HEK293 (cell line): Measurements from ENCODE around the gene QSER1.

Source experiments
- CTCF ChIA-PET: fragments of 350-600 bp; formaldehyde crosslinking; extraction: SDS; loops from one replicate; lab custom pipeline; 2021; ENCODE audit warnings: antibody characterized with exemption; lab: Yijun Ruan, JAX
- POLR2A ChIA-PET: fragments of 300-600 bp; formaldehyde crosslinking; extraction: SDS; loops from one replicate; lab custom pipeline; 2020; ENCODE audit warnings: antibody characterized with exemption, inconsistent platforms; lab: Yijun Ruan, JAX
- H3K27ac ChIP-seq: fragments of 200-500 bp; sonication (Bioruptor generic); 2 replicates; pipeline ENCODE4 v1.5.1; 2014; ENCODE audit warnings: low read depth, low read length, control low read depth, inconsistent platforms; ENCODE audit errors: extremely low read depth
- H3K36me3 ChIP-seq, 2 experiments: fragments of 200-500 bp in 1 of 2; sonication (Bioruptor generic) in 1 of 2; 1 replicate in 1 of 2; 2 replicates in 1 of 2; pipeline ENCODE4 v1.5.1; 2014 to 2017; ENCODE audit warnings: inconsistent platforms in 2 of 2, low read length in 2 of 2; ENCODE audit not compliant: control insufficient read depth in 2 of 2, insufficient read depth in 1 of 2
- H3K4me1 ChIP-seq: fragments of 200-500 bp; sonication (Bioruptor generic); 2 replicates; pipeline ENCODE4 v1.5.1; 2014; ENCODE audit warnings: mild to moderate bottlenecking, low read length, inconsistent platforms; ENCODE audit not compliant: control insufficient read depth, insufficient read depth
- H3K4me3 ChIP-seq: 2 replicates; pipeline ENCODE4 v1.5.1; 2011; ENCODE audit warnings: low read depth, mild to moderate bottlenecking, control low read depth, low read length, moderate library complexity
- H3K9me3 ChIP-seq: fragments of 200-500 bp; sonication (Bioruptor generic); 2 replicates; pipeline ENCODE4 v1.5.1; 2014; ENCODE audit warnings: low read depth, low read length, inconsistent platforms; ENCODE audit not compliant: control insufficient read depth, insufficient read depth
- FEZF1 ChIP-seq: fragments of 450-650 bp; formaldehyde crosslinking; IDR thresholded peaks from 2 replicates; pipeline ENCODE4 v1.5.1; 2016; ENCODE audit warnings: missing biosample characterization, missing genetic modification characterization
- GLIS1 ChIP-seq: fragments of 450-650 bp; formaldehyde crosslinking; IDR thresholded peaks from 2 replicates; pipeline ENCODE4 v1.5.1; 2016; ENCODE audit warnings: missing biosample characterization, missing genetic modification characterization
- MZF1 ChIP-seq: fragments of 450-650 bp; formaldehyde crosslinking; IDR thresholded peaks from 2 replicates; pipeline ENCODE4 v1.5.1; 2017; ENCODE audit warnings: missing biosample characterization, missing genetic modification characterization, borderline replicate concordance
- OVOL3 ChIP-seq: fragments of 450-650 bp; formaldehyde crosslinking; IDR thresholded peaks from 2 replicates; pipeline ENCODE4 v1.5.1; 2016; ENCODE audit warnings: missing biosample characterization, missing genetic modification characterization
- PRDM4 ChIP-seq: fragments of 450-650 bp; formaldehyde crosslinking; IDR thresholded peaks from 2 replicates; pipeline ENCODE4 v1.5.1; 2017; ENCODE audit warnings: missing biosample characterization, missing genetic modification characterization
- SCRT1 ChIP-seq: fragments of 450-650 bp; formaldehyde crosslinking; IDR thresholded peaks from 2 replicates; pipeline ENCODE4 v1.5.1; 2016; ENCODE audit warnings: missing biosample characterization, missing genetic modification characterization, borderline replicate concordance
- WT1 ChIP-seq: fragments of 450-650 bp; formaldehyde crosslinking; IDR thresholded peaks from 2 replicates; pipeline ENCODE4 v1.5.1; 2016; ENCODE audit warnings: missing biosample characterization, missing genetic modification characterization
- ZFHX2 ChIP-seq: fragments of 450-650 bp; formaldehyde crosslinking; conservative IDR thresholded peaks from 2 replicates; pipeline ENCODE4 v1.5.1; 2016; ENCODE audit warnings: missing biosample characterization, missing genetic modification characterization
- ZFP37 ChIP-seq: fragments of 450-650 bp; formaldehyde crosslinking; IDR thresholded peaks from 2 replicates; pipeline ENCODE4 v1.5.1; 2016; ENCODE audit warnings: missing biosample characterization, missing genetic modification characterization
- ZFP69B ChIP-seq: fragments of 450-650 bp; formaldehyde crosslinking; IDR thresholded peaks from 2 replicates; pipeline ENCODE4 v1.5.1; 2016; ENCODE audit warnings: missing biosample characterization, missing genetic modification characterization
- ZNF121 ChIP-seq: fragments of 450-650 bp; formaldehyde crosslinking; IDR thresholded peaks from 2 replicates; pipeline ENCODE4 v1.5.1; 2016; ENCODE audit warnings: missing biosample characterization, missing genetic modification characterization
- ZNF140 ChIP-seq: fragments of 450-650 bp; formaldehyde crosslinking; IDR thresholded peaks from 2 replicates; pipeline ENCODE4 v1.5.1; 2016; ENCODE audit warnings: missing biosample characterization, missing genetic modification characterization
- ZNF16 ChIP-seq: fragments of 450-650 bp; formaldehyde crosslinking; IDR thresholded peaks from 2 replicates; pipeline ENCODE4 v1.5.1; 2016; ENCODE audit warnings: low read depth, missing biosample characterization, missing genetic modification characterization
- ZNF214 ChIP-seq: fragments of 450-650 bp; formaldehyde crosslinking; IDR thresholded peaks from 2 replicates; pipeline ENCODE4 v1.5.1; 2017; ENCODE audit warnings: missing biosample characterization, mild to moderate bottlenecking, missing genetic modification characterization, borderline replicate concordance
- ZNF248 ChIP-seq: fragments of 450-650 bp; formaldehyde crosslinking; IDR thresholded peaks from 2 replicates; pipeline ENCODE4 v1.5.1; 2017; ENCODE audit warnings: missing biosample characterization, missing genetic modification characterization
- ZNF514 ChIP-seq: fragments of 450-650 bp; formaldehyde crosslinking; IDR thresholded peaks from 2 replicates; pipeline ENCODE4 v1.5.1; 2016; ENCODE audit warnings: missing biosample characterization, missing genetic modification characterization
- ZNF548 ChIP-seq: fragments of 450-650 bp; formaldehyde crosslinking; IDR thresholded peaks from 2 replicates; pipeline ENCODE4 v1.5.1; 2016; ENCODE audit warnings: missing biosample characterization, missing genetic modification characterization
- ZNF623 ChIP-seq: fragments of 450-650 bp; formaldehyde crosslinking; IDR thresholded peaks from 2 replicates; pipeline ENCODE4 v1.5.1; 2016; ENCODE audit warnings: missing biosample characterization, missing genetic modification characterization
- ZNF660 ChIP-seq: fragments of 450-650 bp; IDR thresholded peaks from 2 replicates; pipeline ENCODE4 v1.5.1; 2018; ENCODE audit warnings: missing biosample characterization, mild to moderate bottlenecking, missing genetic modification characterization
- ZNF76 ChIP-seq: fragments of 450-650 bp; formaldehyde crosslinking; IDR thresholded peaks from 2 replicates; pipeline ENCODE4; 2016; ENCODE audit warnings: low read depth, missing biosample characterization, missing genetic modification characterization, borderline replicate concordance
- ZNF791 ChIP-seq: fragments of 450-650 bp; formaldehyde crosslinking; IDR thresholded peaks from 2 replicates; pipeline ENCODE4 v1.5.1; 2016; ENCODE audit warnings: missing biosample characterization, missing genetic modification characterization
- ZSCAN16 ChIP-seq: fragments of 450-650 bp; formaldehyde crosslinking; IDR thresholded peaks from 2 replicates; pipeline ENCODE4 v1.5.1; 2016; ENCODE audit warnings: missing biosample characterization, missing genetic modification characterization
- TF ChIP-seq, protein P1 (sequence below): fragments of 450-650 bp; formaldehyde crosslinking; IDR thresholded peaks from 2 replicates; pipeline ENCODE4 v1.5.1; 2016; ENCODE audit warnings: missing biosample characterization, missing genetic modification characterization
- TF ChIP-seq, protein P2 (sequence below): fragments of 450-650 bp; formaldehyde crosslinking; IDR thresholded peaks from 2 replicates; pipeline ENCODE4 v1.5.1; 2016; ENCODE audit warnings: missing biosample characterization, missing genetic modification characterization

QSER1 gene

GRCh38 chr11:32921204-32921603, 28.6 kb downstream of the QSER1 start (continued):
- no peak for TF ChIP-seq ZSCAN16 (tag by site-specific recombination)
- no peak for TF ChIP-seq ZNF248 (tag by site-specific recombination)
- TF ChIP-seq MZF1: no peak
- no peak for TF ChIP-seq OVOL3 (tag by site-specific recombination)
- TF ChIP-seq FEZF1 (tag by site-specific recombination): no peak
- no peak for TF ChIP-seq ZNF548 (tag by site-specific recombination)
- TF ChIP-seq SCRT1 (tag by site-specific recombination): no peak
- no peak for TF ChIP-seq ZNF121 (tag by site-specific recombination)

- Histone ChIP-seq H3K9me3 (no peaks in the 10 kb centered on the region), H3K36me3 (peaks cover 4 to 61% of the 10 kb centered on the region in 2 experiments), H3K4me1 (no peaks in the 10 kb centered on the region), H3K4me3 (no peak overlapping the region), H3K27ac (no peak overlapping the region)
- ChIA-PET CTCF (interaction anchor here (0.7 kb wide), 1 partner anchor 47 kb away, joined by 4 read pairs; no protein-coding TSS in a partner anchor), POLR2A (interaction anchor here (0.8 kb wide), 1 partner anchor 107 kb away, joined by 3 read pairs; the partner anchor contains the start of gene TCP11L1)
- TF ChIP-seq, protein P1, sequence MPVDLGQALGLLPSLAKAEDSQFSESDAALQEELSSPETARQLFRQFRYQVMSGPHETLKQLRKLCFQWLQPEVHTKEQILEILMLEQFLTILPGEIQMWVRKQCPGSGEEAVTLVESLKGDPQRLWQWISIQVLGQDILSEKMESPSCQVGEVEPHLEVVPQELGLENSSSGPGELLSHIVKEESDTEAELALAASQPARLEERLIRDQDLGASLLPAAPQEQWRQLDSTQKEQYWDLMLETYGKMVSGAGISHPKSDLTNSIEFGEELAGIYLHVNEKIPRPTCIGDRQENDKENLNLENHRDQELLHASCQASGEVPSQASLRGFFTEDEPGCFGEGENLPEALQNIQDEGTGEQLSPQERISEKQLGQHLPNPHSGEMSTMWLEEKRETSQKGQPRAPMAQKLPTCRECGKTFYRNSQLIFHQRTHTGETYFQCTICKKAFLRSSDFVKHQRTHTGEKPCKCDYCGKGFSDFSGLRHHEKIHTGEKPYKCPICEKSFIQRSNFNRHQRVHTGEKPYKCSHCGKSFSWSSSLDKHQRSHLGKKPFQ (tag by site-specific recombination): no peak
- TF ChIP-seq, protein P2, sequence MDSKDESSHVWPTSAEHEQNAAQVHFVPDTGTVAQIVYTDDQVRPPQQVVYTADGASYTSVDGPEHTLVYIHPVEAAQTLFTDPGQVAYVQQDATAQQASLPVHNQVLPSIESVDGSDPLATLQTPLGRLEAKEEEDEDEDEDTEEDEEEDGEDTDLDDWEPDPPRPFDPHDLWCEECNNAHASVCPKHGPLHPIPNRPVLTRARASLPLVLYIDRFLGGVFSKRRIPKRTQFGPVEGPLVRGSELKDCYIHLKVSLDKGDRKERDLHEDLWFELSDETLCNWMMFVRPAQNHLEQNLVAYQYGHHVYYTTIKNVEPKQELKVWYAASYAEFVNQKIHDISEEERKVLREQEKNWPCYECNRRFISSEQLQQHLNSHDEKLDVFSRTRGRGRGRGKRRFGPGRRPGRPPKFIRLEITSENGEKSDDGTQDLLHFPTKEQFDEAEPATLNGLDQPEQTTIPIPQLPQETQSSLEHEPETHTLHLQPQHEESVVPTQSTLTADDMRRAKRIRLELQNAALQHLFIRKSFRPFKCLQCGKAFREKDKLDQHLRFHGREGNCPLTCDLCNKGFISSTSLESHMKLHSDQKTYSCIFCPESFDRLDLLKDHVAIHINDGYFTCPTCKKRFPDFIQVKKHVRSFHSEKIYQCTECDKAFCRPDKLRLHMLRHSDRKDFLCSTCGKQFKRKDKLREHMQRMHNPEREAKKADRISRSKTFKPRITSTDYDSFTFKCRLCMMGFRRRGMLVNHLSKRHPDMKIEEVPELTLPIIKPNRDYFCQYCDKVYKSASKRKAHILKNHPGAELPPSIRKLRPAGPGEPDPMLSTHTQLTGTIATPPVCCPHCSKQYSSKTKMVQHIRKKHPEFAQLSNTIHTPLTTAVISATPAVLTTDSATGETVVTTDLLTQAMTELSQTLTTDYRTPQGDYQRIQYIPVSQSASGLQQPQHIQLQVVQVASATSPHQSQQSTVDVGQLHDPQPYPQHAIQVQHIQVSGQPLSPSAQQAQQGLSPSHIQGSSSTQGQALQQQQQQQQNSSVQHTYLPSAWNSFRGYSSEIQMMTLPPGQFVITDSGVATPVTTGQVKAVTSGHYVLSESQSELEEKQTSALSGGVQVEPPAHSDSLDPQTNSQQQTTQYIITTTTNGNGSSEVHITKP (tag by site-specific recombination): no peak
- TF ChIP-seq ZNF791 (tag by site-specific recombination): no peak
- no peak for TF ChIP-seq ZNF76 (tag by site-specific recombination)
Observed at GRCh38 chr11:32931606-32932005, 39.0 kb downstream of the QSER1 start.

DNA sequence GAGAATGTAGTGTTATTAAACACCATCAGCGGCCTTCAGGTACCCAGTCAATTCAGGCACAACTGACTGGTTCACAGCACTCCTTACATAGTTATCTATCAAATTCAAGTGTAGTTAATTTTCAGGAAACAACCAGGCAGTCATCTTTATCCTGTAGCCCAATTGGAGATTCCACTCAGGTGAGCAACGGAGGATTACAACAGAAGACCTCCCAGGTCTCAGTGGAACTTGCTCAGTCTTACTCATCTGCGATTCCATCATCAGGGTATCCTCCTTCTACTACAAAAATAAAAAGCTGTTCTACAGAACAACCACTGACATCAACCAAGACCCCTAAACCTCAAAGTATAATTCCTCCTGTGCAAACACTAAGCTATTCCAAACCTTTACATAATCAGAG, 39.6 kb downstream of the QSER1 start:
- CTCF ChIA-PET: interaction anchor here (1.1 kb wide), 1 partner anchor 28 kb away, joined by 4 read pairs; no protein-coding TSS in a partner anchor
- H3K36me3 ChIP-seq: peaks cover 6 to 64% of the 10 kb centered on the region in 2 experiments

More for the DNA sequence above, 39.6 kb downstream of the QSER1 start:
- POLR2A ChIA-PET: no interaction called here
- Histone ChIP-seq H3K27ac (no peak overlapping the region), H3K9me3 (no peaks in the 10 kb centered on the region), H3K4me1 (no peaks in the 10 kb centered on the region), H3K4me3 (no peak overlapping the region)
- no peak for TF ChIP-seq ZNF214 (tag by site-specific recombination)
- no peak for TF ChIP-seq GLIS1 (tag by site-specific recombination)
- no peak for TF ChIP-seq ZNF16 (tag by site-specific recombination)
- TF ChIP-seq ZFP37 (tag by site-specific recombination): no peak
- no peak for TF ChIP-seq ZNF623 (tag by site-specific recombination)
- no peak for TF ChIP-seq ZFHX2 (tag by site-specific recombination)
- no peak for TF ChIP-seq ZFP69B (tag by site-specific recombination)
- no peak for TF ChIP-seq PRDM4 (tag by site-specific recombination)
- TF ChIP-seq ZNF660 (tag by site-specific recombination): no peak
- TF ChIP-seq ZNF140 (tag by site-specific recombination): no peak
- no peak for TF ChIP-seq WT1
- TF ChIP-seq ZNF514 (tag by site-specific recombination): no peak
